DND-41 (cell line): ENCODE results near the gene TSPAN9.

Experiments used
- CTCF ChIP-seq: IDR thresholded peaks from 2 replicates; pipeline ENCODE4 v1.5.1; 2012; ENCODE audit warnings: borderline replicate concordance, low read length, moderate library complexity, mild to moderate bottlenecking; ENCODE audit not compliant: poor library complexity, severe bottlenecking; ENCODE audit errors: extremely low read depth
- EZH2 ChIP-seq: IDR thresholded peaks from 3 replicates; pipeline ENCODE4 v1.6.1; 2012; ENCODE audit warnings: borderline replicate concordance, low read depth, mild to moderate bottlenecking, moderate library complexity, low read length, inconsistent platforms; ENCODE audit not compliant: severe bottlenecking

DNA sequence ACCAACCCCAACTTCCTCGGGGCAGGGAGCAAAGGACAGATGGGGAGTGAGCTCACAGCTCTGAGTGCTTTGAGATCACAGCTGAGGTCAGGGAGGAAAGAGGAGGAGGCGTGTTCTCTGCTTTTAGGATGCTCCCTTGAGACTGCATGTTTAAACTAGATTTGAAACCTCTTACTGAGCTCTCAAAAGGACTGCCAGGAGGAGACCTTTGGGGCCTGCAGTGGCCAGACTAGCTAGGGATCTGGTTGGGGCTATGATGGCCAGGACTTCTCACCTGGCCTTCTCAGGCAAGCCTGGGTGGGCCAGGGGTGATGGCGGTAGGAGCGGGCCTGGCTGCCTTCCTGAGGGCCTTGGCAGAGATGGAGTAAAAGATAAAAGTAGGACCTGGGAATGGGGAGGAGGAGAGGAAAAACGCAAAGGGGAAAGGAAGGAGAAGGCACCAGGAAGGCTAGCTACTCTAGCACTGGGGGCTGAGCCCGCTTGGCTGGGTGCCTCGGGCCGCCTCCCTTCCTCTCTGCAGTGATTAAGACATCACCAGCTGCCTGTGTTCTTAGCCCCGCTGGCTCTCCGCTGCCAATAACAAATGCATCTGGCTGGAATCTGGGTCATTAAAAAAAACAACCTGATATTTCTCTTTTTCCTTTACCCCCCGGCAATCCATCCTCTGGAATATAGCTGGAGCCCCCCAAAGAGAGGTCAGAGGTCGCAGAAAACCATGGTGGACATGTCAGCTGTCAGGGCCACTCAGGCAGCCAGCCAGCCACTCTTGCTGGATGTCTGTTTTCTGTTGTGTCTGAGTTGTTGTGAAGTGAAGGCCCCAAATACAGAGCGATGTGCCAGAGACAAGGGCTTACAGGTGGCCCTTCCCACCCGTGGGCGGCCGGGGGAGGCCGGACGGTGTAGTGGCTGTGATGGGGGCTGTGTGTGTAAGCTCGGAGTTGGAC is 141.3 kb downstream of the TSPAN9 start:
- TF ChIP-seq EZH2 (no peak), CTCF (no peak)
